ENCODE results near the gene HS6ST2.

The HS6ST2 gene

DNA sequence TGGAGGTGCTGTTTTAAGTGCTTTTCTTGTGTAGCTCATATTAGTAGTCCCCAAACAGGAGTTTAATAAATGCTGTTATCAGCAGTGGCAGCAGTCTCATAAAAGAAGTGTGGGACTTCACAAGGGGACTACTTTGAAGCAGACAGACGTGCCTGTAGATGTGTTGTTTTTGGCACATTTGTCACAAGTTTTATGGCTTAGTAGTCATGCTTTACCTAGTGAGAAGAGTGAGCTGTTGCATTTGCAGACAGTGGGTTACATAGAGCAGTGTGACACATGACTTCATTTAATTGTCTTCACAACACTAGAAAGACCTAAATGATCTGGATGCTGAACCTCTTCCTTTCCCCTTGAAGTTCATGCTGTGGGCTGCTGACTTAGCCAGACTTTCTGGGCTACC, 320.1 kb downstream of the HS6ST2 start (continued):
- peak; percentile 16; the same call in 1 of the 2 replicates for TF ChIP-seq GLIS1 (tag by site-specific recombination; IDR thresholded peaks at IDR 0.05)
- TF ChIP-seq, protein P1, sequence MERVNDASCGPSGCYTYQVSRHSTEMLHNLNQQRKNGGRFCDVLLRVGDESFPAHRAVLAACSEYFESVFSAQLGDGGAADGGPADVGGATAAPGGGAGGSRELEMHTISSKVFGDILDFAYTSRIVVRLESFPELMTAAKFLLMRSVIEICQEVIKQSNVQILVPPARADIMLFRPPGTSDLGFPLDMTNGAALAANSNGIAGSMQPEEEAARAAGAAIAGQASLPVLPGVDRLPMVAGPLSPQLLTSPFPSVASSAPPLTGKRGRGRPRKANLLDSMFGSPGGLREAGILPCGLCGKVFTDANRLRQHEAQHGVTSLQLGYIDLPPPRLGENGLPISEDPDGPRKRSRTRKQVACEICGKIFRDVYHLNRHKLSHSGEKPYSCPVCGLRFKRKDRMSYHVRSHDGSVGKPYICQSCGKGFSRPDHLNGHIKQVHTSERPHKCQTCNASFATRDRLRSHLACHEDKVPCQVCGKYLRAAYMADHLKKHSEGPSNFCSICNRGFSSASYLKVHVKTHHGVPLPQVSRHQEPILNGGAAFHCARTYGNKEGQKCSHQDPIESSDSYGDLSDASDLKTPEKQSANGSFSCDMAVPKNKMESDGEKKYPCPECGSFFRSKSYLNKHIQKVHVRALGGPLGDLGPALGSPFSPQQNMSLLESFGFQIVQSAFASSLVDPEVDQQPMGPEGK (tag by site-specific recombination; IDR thresholded peaks at IDR 0.05) = peak; percentile 36
- TF ChIP-seq, protein P2, sequence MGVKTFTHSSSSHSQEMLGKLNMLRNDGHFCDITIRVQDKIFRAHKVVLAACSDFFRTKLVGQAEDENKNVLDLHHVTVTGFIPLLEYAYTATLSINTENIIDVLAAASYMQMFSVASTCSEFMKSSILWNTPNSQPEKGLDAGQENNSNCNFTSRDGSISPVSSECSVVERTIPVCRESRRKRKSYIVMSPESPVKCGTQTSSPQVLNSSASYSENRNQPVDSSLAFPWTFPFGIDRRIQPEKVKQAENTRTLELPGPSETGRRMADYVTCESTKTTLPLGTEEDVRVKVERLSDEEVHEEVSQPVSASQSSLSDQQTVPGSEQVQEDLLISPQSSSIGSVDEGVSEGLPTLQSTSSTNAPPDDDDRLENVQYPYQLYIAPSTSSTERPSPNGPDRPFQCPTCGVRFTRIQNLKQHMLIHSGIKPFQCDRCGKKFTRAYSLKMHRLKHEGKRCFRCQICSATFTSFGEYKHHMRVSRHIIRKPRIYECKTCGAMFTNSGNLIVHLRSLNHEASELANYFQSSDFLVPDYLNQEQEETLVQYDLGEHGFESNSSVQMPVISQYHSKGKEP (tag by site-specific recombination; IDR thresholded peaks at IDR 0.05) = peak; percentile 81
- TF ChIP-seq, protein P3, sequence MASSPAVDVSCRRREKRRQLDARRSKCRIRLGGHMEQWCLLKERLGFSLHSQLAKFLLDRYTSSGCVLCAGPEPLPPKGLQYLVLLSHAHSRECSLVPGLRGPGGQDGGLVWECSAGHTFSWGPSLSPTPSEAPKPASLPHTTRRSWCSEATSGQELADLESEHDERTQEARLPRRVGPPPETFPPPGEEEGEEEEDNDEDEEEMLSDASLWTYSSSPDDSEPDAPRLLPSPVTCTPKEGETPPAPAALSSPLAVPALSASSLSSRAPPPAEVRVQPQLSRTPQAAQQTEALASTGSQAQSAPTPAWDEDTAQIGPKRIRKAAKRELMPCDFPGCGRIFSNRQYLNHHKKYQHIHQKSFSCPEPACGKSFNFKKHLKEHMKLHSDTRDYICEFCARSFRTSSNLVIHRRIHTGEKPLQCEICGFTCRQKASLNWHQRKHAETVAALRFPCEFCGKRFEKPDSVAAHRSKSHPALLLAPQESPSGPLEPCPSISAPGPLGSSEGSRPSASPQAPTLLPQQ (tag by site-specific recombination; IDR thresholded peaks at IDR 0.05) = peak; percentile 81; the same call in 1 of the 2 replicates
- TF ChIP-seq ZNF416 (tag by site-specific recombination; IDR thresholded peaks at IDR 0.05) = no peak
- TF ChIP-seq ZNF561 (tag by site-specific recombination; IDR thresholded peaks at IDR 0.05; ENCODE audit: borderline replicate concordance) = peak; percentile 88
- 0 out of 2 replicates have a peak, but pooled peaks have one; percentile 37 for TF ChIP-seq HIC1 (tag by site-specific recombination; IDR thresholded peaks at IDR 0.05)
- no peak for TF ChIP-seq ZNF514 (tag by site-specific recombination; IDR thresholded peaks at IDR 0.05)
- 0 out of 2 replicates have a peak, but pooled peaks have one; percentile 42 for TF ChIP-seq ZNF792 (tag by site-specific recombination; IDR thresholded peaks at IDR 0.05)
- TF ChIP-seq ZSCAN16 (tag by site-specific recombination; IDR thresholded peaks at IDR 0.05) = no peak
- no peak for TF ChIP-seq ZNF785 (tag by site-specific recombination; IDR thresholded peaks at IDR 0.05)
- peak; percentile 85 for TF ChIP-seq FEZF1 (tag by site-specific recombination; IDR thresholded peaks at IDR 0.05)

- Histone ChIP-seq H3K4me3 (ENCODE audit: low read depth, low read length) (no peak overlapping the region), H3K27ac (ENCODE audit: extremely low read depth, low read depth, low read length) (no peak overlapping the region), H3K36me3 (ENCODE audit: control insufficient read depth in 2 of 2, insufficient read depth in 1 of 2, low read length in 2 of 2) (no peaks in the 10 kb centered on the region), H3K9me3 (ENCODE audit: control insufficient read depth, insufficient read depth, low read depth, low read length) (no peaks in the 10 kb centered on the region), H3K4me1 (ENCODE audit: control insufficient read depth, insufficient read depth, low read length) (peaks cover 8% of the 10 kb centered on the region)
- TF ChIP-seq ZNF843 (tag by site-specific recombination; IDR thresholded peaks at IDR 0.05) (no peak), ZNF654 (tag by site-specific recombination; IDR thresholded peaks at IDR 0.05; ENCODE audit: low read depth) (peak; percentile 67), ZNF416 (tag by site-specific recombination; IDR thresholded peaks at IDR 0.05) (no peak), ZNF302 (tag by site-specific recombination; IDR thresholded peaks at IDR 0.05; ENCODE audit: low read depth) (no peak), ZNF202 (tag by site-specific recombination; IDR thresholded peaks at IDR 0.05; ENCODE audit: borderline replicate concordance) (no peak)
- ChIA-PET CTCF (interaction anchor here (0.6 to 1.1 kb wide), 6 partner anchors 80 to 1145 kb away, joined by 3 to 6 read pairs (median 4); no protein-coding TSS in a partner anchor), POLR2A (no interaction called here)
Observed at GRCh38 chrX:132636080-132636479, 322.3 kb downstream of the HS6ST2 start.

- POLR2A ChIA-PET = no interaction called here
- Histone ChIP-seq H3K4me3 (ENCODE audit: low read depth, low read length) (no peak overlapping the region), H3K27ac (ENCODE audit: extremely low read depth, low read depth, low read length) (no peak overlapping the region), H3K36me3 (ENCODE audit: control insufficient read depth in 2 of 2, insufficient read depth in 1 of 2, low read length in 2 of 2) (no peaks in the 10 kb centered on the region), H3K9me3 (ENCODE audit: control insufficient read depth, insufficient read depth, low read depth, low read length) (no peaks in the 10 kb centered on the region), H3K4me1 (ENCODE audit: control insufficient read depth, insufficient read depth, low read length) (peaks cover 8% of the 10 kb centered on the region)
- CTCF ChIA-PET = interaction anchor here (0.9 to 2.4 kb wide), 2 partner anchors 21 to 81 kb away, joined by 3 to 8 read pairs; no protein-coding TSS in a partner anchor
- TF ChIP-seq ZNF24 (tag by site-specific recombination; IDR thresholded peaks at IDR 0.05) (no peak), ZNF391 (tag by site-specific recombination; IDR thresholded peaks at IDR 0.05; ENCODE audit: borderline replicate concordance, low read depth) (no peak), ZNF843 (tag by site-specific recombination; IDR thresholded peaks at IDR 0.05) (no peak), ZNF626 (tag by site-specific recombination; IDR thresholded peaks at IDR 0.05) (no peak), ZNF211 (tag by site-specific recombination; IDR thresholded peaks at IDR 0.05; ENCODE audit: low read depth) (no peak), ZNF544 (tag by site-specific recombination; IDR thresholded peaks at IDR 0.05) (no peak), ZNF510 (tag by site-specific recombination; IDR thresholded peaks at IDR 0.05; ENCODE audit: insufficient replicate concordance) (no peak), ZNF561 (tag by site-specific recombination; IDR thresholded peaks at IDR 0.05; ENCODE audit: borderline replicate concordance) (no peak), ZNF654 (tag by site-specific recombination; IDR thresholded peaks at IDR 0.05; ENCODE audit: low read depth) (no peak)
- TF ChIP-seq, protein P4, sequence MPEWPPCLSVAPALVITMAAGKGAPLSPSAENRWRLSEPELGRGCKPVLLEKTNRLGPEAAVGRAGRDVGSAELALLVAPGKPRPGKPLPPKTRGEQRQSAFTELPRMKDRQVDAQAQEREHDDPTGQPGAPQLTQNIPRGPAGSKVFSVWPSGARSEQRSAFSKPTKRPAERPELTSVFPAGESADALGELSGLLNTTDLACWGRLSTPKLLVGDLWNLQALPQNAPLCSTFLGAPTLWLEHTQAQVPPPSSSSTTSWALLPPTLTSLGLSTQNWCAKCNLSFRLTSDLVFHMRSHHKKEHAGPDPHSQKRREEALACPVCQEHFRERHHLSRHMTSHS (tag by site-specific recombination; IDR thresholded peaks at IDR 0.05) = no peak
Observed at GRCh38 chrX:132634521-132634920, 323.9 kb downstream of the HS6ST2 start.
